GM23338 (cell line): ENCODE data around the gene DCUN1D4. TPM values are rescaled to one million over a fixed set of nuclear protein-coding genes. Genes with fewer than 3 reads are reported as not detected.

Source experiments
- ATAC-seq: fragments of 200-7000 bp; cut with Tn5 transposase; 3 replicates; pipeline ENCODE4 v1.9.1; 2020
- DNase-seq: peaks from one replicate; pipeline ENCODE4 v3.0.0-alpha.2; 2015; ENCODE audit warnings: low spot score
- H2AFZ ChIP-seq: fragments of 200-600 bp; sonication (generic); 2 replicates; pipeline ENCODE4 v1.8.0; 2016; ENCODE audit warnings: antibody characterized with exemption, mild to moderate bottlenecking, moderate library complexity
- H3F3A ChIP-seq: fragments of 200-600 bp; sonication (generic); replicated peaks from 2 replicates; pipeline ENCODE4 v1.8.0; 2017; ENCODE audit warnings: antibody characterized with exemption, mixed run types, low read depth
- H3K27ac ChIP-seq: fragments of 200-600 bp; sonication (generic); 2 replicates; pipeline ENCODE4 v1.6.1; 2016; ENCODE audit warnings: low read depth
- H3K27me3 ChIP-seq: fragments of 200-600 bp; sonication (generic); 2 replicates; pipeline ENCODE4 v1.8.0; 2016; ENCODE audit warnings: mild to moderate bottlenecking, mixed run types, moderate library complexity; ENCODE audit not compliant: insufficient read depth
- H3K36me3 ChIP-seq: fragments of 200-600 bp; sonication (generic); 2 replicates; pipeline ENCODE4 v1.8.0; 2016; ENCODE audit warnings: mild to moderate bottlenecking; ENCODE audit not compliant: insufficient read depth
- H3K4me1 ChIP-seq: fragments of 200-600 bp; sonication (generic); 2 replicates; pipeline ENCODE4 v1.8.0; 2016; ENCODE audit warnings: mild to moderate bottlenecking, moderate library complexity; ENCODE audit not compliant: insufficient read depth
- H3K4me2 ChIP-seq: fragments of 200-600 bp; sonication (generic); 2 replicates; pipeline ENCODE4 v1.7.1; 2017; ENCODE audit warnings: mixed run types
- H3K4me3 ChIP-seq: fragments of 200-600 bp; sonication (generic); 2 replicates; pipeline ENCODE4 v1.6.1; 2016; ENCODE audit warnings: mixed run types
- H3K79me2 ChIP-seq: fragments of 200-600 bp; sonication (generic); replicated peaks from 2 replicates; pipeline ENCODE4 v1.8.0; 2017; ENCODE audit warnings: mild to moderate bottlenecking; ENCODE audit not compliant: insufficient read depth
- H3K9me2 ChIP-seq: fragments of 200-600 bp; sonication (generic); 2 replicates; pipeline ENCODE4 v1.8.0; 2017; ENCODE audit not compliant: insufficient read depth
- H4K20me1 ChIP-seq: fragments of 200-600 bp; sonication (generic); replicated peaks from 2 replicates; pipeline ENCODE4 v1.8.0; 2017; ENCODE audit warnings: mild to moderate bottlenecking; ENCODE audit not compliant: insufficient read depth
- H3K27ac Mint-ChIP-seq: 2 replicates; pipeline ENCODE4 v1.8.0; 2020; ENCODE audit warnings: inconsistent platforms, mild to moderate bottlenecking, moderate library complexity, mixed read lengths
- H3K27me3 Mint-ChIP-seq: 3 replicates; pipeline ENCODE4 v1.8.0; 2022; ENCODE audit warnings: low read depth, mild to moderate bottlenecking, moderate library complexity, mixed read lengths, inconsistent platforms; ENCODE audit not compliant: insufficient read depth, poor library complexity
- H3K36me3 Mint-ChIP-seq: 3 replicates; pipeline ENCODE4 v1.8.0; 2021; ENCODE audit warnings: low read depth, mild to moderate bottlenecking, inconsistent platforms, moderate library complexity, mixed read lengths
- H3K4me1 Mint-ChIP-seq: 3 replicates; pipeline ENCODE4 v1.8.0; 2020; ENCODE audit warnings: mild to moderate bottlenecking, inconsistent platforms, mixed read lengths
- H3K4me3 Mint-ChIP-seq: 3 replicates; pipeline ENCODE4 v1.8.0; 2021; ENCODE audit warnings: moderate library complexity, mild to moderate bottlenecking, inconsistent platforms, mixed read lengths
- H3K9me3 Mint-ChIP-seq: 3 replicates; pipeline ENCODE4 v1.8.0; 2020; ENCODE audit warnings: moderate library complexity, mild to moderate bottlenecking, inconsistent platforms, mixed read lengths
- CREB1 ChIP-seq: fragments of 250-450 bp; sonication (Bioruptor Pico); IDR thresholded peaks from 2 replicates; pipeline ENCODE4 v1.5.0; 2020; ENCODE audit warnings: low read depth, mild to moderate bottlenecking, moderate library complexity
- JUNB ChIP-seq: IDR thresholded peaks from one replicate; pipeline ENCODE4 v1.6.1; 2016; ENCODE audit warnings: antibody characterized with exemption; ENCODE audit not compliant: unreplicated experiment
- NANOG ChIP-seq: IDR thresholded peaks from 2 replicates; pipeline ENCODE4 v1.6.1; 2016; ENCODE audit warnings: antibody characterized with exemption, borderline replicate concordance
- POLR2AphosphoS5 ChIP-seq: IDR thresholded peaks from 2 replicates; pipeline ENCODE4 v1.6.1; 2016; ENCODE audit warnings: antibody characterized with exemption, low read depth
- STAT1 ChIP-seq: IDR thresholded peaks from one replicate; pipeline ENCODE4 v1.6.1; 2016; ENCODE audit warnings: antibody characterized with exemption; ENCODE audit not compliant: unreplicated experiment
- ZNF114 ChIP-seq: fragments of 250-450 bp; sonication (Bioruptor Pico); IDR thresholded peaks from 2 replicates; pipeline ENCODE4 v1.5.0; 2020; ENCODE audit warnings: mild to moderate bottlenecking, moderate library complexity
- ZNF462 ChIP-seq: fragments of 250-450 bp; sonication (Bioruptor Pico); IDR thresholded peaks from 2 replicates; pipeline ENCODE4 v1.5.0; 2020; ENCODE audit warnings: mild to moderate bottlenecking, moderate library complexity
- polyA plus RNA-seq: library from polyadenylated mRNA; unstranded; fragments of >200 nt; fragmentation: Nextera tagmentation; extraction: Ambion mirVana; gene quantifications from 2 replicates; pipeline ENCODE4 v1.2.1, GENCODE V29; 2016
- total RNA-seq: library from RNA; depleted of rRNA; stranded (reverse); fragments of >200 nt; shearing (Covaris generic); gene quantifications from 2 replicates; pipeline ENCODE4 v1.2.3, GENCODE V29; 2014
- TF ChIP-seq, protein P1 (sequence below): IDR thresholded peaks from 2 replicates; pipeline ENCODE4 v1.6.1; 2016; ENCODE audit warnings: antibody characterized with exemption
- TF ChIP-seq, protein P2 (sequence below): IDR thresholded peaks from one replicate; pipeline ENCODE4 v1.6.1; 2018; ENCODE audit warnings: antibody characterized with exemption; ENCODE audit not compliant: unreplicated experiment
- TF ChIP-seq, protein P3 (sequence below), 2 experiments: fragments of 200-600 bp in 1 of 2; sonication (generic) in 1 of 2; conservative IDR thresholded peaks; 2 replicates each; pipeline versions ENCODE4 v1.5.1 to v1.6.1; 2016 to 2017; ENCODE audit warnings: antibody characterized with exemption in 2 of 2, low read depth in 2 of 2, mild to moderate bottlenecking in 2 of 2, moderate library complexity in 1 of 2

DCUN1D4 gene
- total and polyA plus RNA-seq, 2 experiments from 2014 or later, result 26.1 to 54.8 TPM

DNA sequence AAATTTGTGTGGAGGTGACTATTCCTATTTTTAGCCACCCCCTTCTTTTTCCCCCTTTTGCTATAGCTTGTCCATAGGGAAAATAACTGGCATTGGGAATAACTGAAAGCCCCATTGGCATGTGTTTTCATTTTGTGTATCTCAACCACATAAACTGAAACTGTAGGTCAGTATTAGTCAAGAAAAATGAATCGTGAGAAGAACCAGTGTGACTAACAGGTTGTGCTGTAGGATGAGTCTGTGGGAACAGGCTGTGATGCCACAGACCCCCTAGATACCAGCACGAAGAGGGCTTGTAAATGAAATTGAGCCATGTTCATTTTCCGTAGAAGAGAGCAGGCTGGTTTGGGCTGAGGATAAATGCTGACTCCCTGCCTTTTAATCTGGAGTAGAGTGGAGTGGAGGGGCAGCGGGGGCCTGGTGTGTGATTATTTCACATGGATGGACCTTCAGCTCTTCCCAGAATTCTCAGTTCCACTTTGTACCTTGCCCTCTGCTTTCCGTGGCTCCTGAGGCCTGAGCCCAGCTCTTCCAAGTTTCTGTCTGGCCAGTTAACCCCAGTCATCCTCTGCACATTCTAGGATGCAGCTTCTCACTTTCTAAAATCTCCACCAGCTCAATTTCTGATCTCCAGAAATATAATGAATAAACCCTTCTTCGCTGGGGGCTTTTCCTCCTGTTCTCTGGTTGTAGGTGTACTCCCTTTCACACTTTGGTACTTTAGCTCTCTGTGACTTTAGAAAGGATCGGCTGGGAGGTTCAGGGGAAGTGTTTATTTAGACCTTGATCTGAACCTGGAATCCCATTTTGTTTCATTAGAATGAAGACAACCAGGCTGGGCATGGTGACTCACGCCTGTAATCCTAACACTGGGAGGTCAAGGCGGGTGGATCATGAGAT is 37.3 kb downstream of the DCUN1D4 start:
- Mint-ChIP-seq H3K27me3 (no peaks in the 10 kb centered on the region), H3K4me1 (peaks cover 22% of the 10 kb centered on the region), H3K4me3 (no peak overlapping the region), H3K36me3 (peaks cover 61% of the 10 kb centered on the region), H3K27ac (no peak overlapping the region), H3K9me3 (no peaks in the 10 kb centered on the region)
- H3K4me3 ChIP-seq, result no peak overlapping the region
- H3K4me2 ChIP-seq, result no peak overlapping the region
- H3K79me2 ChIP-seq, result no peaks in the 10 kb centered on the region
- H3K9me2 ChIP-seq, result no peaks in the 10 kb centered on the region
- DNase-seq (no peak), ATAC-seq (no peak)
- H3K27ac ChIP-seq, result no peak overlapping the region
- no peaks in the 10 kb centered on the region for H3F3A ChIP-seq
- H2AFZ ChIP-seq, result no peak overlapping the region
- TF ChIP-seq NANOG (no peak), CREB1 (CRISPR knock-in tag) (no peak), STAT1 (no peak), JUNB (no peak), ZNF114 (CRISPR knock-in tag) (no peak), ZNF462 (CRISPR knock-in tag) (no peak), POLR2AphosphoS5 (no peak)
- TF ChIP-seq, protein P1, sequence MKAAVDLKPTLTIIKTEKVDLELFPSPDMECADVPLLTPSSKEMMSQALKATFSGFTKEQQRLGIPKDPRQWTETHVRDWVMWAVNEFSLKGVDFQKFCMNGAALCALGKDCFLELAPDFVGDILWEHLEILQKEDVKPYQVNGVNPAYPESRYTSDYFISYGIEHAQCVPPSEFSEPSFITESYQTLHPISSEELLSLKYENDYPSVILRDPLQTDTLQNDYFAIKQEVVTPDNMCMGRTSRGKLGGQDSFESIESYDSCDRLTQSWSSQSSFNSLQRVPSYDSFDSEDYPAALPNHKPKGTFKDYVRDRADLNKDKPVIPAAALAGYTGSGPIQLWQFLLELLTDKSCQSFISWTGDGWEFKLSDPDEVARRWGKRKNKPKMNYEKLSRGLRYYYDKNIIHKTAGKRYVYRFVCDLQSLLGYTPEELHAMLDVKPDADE, result no peak
- TF ChIP-seq, protein P2, sequence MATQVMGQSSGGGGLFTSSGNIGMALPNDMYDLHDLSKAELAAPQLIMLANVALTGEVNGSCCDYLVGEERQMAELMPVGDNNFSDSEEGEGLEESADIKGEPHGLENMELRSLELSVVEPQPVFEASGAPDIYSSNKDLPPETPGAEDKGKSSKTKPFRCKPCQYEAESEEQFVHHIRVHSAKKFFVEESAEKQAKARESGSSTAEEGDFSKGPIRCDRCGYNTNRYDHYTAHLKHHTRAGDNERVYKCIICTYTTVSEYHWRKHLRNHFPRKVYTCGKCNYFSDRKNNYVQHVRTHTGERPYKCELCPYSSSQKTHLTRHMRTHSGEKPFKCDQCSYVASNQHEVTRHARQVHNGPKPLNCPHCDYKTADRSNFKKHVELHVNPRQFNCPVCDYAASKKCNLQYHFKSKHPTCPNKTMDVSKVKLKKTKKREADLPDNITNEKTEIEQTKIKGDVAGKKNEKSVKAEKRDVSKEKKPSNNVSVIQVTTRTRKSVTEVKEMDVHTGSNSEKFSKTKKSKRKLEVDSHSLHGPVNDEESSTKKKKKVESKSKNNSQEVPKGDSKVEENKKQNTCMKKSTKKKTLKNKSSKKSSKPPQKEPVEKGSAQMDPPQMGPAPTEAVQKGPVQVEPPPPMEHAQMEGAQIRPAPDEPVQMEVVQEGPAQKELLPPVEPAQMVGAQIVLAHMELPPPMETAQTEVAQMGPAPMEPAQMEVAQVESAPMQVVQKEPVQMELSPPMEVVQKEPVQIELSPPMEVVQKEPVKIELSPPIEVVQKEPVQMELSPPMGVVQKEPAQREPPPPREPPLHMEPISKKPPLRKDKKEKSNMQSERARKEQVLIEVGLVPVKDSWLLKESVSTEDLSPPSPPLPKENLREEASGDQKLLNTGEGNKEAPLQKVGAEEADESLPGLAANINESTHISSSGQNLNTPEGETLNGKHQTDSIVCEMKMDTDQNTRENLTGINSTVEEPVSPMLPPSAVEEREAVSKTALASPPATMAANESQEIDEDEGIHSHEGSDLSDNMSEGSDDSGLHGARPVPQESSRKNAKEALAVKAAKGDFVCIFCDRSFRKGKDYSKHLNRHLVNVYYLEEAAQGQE, result no peak
- TF ChIP-seq, protein P3, sequence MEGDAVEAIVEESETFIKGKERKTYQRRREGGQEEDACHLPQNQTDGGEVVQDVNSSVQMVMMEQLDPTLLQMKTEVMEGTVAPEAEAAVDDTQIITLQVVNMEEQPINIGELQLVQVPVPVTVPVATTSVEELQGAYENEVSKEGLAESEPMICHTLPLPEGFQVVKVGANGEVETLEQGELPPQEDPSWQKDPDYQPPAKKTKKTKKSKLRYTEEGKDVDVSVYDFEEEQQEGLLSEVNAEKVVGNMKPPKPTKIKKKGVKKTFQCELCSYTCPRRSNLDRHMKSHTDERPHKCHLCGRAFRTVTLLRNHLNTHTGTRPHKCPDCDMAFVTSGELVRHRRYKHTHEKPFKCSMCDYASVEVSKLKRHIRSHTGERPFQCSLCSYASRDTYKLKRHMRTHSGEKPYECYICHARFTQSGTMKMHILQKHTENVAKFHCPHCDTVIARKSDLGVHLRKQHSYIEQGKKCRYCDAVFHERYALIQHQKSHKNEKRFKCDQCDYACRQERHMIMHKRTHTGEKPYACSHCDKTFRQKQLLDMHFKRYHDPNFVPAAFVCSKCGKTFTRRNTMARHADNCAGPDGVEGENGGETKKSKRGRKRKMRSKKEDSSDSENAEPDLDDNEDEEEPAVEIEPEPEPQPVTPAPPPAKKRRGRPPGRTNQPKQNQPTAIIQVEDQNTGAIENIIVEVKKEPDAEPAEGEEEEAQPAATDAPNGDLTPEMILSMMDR (conservative IDR thresholded peaks at IDR 0.05; ENCODE audit: low read depth in 2 of 2), result no peak
- peaks cover 10% of the 10 kb centered on the region for H4K20me1 ChIP-seq
- peaks cover 11% of the 10 kb centered on the region for H3K4me1 ChIP-seq
- no peaks in the 10 kb centered on the region for H3K27me3 ChIP-seq
- H3K36me3 ChIP-seq, result peaks cover 26% of the 10 kb centered on the region
